ENCODE results near the gene VPS18. TPM values are rescaled to one million over a fixed set of nuclear protein-coding genes. Genes with fewer than 3 reads are reported as not detected.
A peak's percentile ranks its signal among the peaks of the same experiment; 100 is the strongest.

The VPS18 gene
- total RNA-seq, 1 donor from 2014 or later, result 52.7 TPM

DNA sequence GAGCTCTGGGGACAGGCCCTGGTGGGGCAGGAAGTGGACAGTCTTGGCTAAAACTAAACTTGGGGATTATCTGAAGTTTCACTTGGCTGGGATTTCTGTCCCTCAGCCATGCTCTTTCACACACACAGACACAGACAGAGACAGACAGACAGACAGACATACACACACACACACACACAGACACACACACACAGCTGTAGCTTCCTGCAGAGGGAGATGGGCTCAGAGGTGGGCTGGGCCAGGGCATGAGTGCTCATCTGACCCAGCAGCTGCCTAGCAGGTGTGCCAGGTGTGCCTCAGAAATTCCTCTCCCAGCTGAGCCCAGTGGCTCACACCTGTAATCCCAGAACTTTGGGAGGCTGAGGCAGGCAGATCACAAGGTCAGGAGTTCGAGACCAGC lies 23.5 kb upstream of the VPS18 start:
- DNase-seq (ENCODE audit: low read depth), result no peak

DNA sequence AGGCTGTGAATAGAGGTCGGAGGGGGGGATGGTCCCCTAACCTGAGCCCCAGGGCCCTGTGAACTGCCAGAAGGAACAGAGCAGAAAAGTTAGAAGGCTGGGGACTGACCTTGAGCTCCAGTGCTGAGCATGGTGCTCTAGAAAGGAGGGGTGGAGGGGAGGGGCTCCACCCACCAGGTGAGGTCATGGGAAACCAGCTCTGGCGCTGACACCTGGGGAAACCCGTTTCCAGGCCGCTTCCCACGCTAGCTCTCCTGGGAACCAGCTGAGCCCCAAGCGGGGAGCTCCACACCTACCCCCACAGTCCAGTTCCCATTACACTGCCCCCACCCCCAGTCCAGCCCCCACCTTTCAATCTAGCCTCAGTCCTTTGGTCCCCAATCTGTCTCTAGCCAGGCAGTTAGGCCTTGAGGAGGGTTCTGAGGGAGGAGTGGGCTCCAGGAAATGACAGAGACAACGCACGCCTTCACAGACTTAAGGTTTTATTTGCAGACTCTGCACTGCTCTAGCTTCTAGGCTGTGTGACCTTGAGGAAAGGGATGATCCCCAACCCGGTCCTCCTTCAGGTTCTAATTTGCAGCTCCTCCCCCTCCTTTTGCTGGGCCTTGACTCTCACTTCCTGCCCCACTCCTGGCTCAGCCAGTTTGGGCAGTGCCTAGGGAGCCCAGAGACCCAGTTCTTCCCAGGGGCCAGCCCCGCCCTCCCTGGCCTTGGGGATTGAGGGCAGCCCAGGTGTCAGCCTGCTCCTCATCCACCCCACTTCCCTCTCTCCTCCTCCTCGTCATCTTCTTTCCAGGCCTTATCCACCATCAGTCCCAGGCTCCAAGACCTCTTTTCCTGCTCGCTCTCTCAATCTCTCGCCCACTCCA lies 22.3 kb upstream of the VPS18 start:
- DNase-seq (ENCODE audit: low read depth), result peak; percentile 54

DNA sequence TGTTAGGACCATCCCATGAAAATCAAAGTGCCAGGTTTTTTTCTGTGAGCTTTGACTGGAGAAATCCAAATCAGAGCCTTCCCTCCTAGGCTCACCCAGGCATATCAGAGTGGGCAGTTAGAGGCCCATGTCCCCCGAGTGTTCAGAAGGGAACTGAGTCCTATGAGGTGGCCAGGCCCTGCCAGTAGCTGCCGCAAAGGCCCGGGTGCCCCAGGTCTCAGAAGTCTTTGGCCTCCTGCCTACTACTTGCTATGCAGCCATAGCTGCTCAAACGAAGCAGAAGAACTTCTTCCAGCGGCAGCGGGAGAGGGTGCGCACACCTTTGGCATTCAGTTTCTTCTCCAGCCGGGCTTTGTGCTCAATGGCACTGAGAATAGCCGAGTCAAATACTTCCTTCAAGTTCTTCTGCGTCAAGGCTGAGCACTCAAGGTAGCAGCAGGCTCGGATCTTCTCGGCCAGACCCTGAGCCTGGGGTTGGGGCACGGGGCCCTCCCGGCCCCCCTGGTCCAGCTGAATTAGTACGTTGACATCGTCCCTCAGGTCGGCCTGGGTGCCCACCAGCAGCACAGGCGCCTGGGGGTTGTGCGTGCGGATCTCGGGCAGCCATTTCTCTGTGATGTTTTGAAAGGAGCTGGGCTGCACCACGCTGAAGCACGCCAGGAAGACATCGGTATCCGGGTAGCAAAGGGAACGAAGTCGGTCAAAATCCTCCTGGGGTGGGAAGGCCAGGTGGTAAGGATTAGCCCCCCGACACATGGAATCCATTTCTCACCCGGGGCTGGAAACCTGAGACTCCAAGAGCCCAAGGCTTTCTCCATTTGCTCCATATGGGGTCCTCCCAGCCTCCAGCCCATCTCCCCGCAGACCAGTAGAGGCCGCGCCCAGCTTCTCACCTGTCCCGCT lies 21.2 kb upstream of the VPS18 start:
- no peak for DNase-seq (ENCODE audit: low read depth)

DNA sequence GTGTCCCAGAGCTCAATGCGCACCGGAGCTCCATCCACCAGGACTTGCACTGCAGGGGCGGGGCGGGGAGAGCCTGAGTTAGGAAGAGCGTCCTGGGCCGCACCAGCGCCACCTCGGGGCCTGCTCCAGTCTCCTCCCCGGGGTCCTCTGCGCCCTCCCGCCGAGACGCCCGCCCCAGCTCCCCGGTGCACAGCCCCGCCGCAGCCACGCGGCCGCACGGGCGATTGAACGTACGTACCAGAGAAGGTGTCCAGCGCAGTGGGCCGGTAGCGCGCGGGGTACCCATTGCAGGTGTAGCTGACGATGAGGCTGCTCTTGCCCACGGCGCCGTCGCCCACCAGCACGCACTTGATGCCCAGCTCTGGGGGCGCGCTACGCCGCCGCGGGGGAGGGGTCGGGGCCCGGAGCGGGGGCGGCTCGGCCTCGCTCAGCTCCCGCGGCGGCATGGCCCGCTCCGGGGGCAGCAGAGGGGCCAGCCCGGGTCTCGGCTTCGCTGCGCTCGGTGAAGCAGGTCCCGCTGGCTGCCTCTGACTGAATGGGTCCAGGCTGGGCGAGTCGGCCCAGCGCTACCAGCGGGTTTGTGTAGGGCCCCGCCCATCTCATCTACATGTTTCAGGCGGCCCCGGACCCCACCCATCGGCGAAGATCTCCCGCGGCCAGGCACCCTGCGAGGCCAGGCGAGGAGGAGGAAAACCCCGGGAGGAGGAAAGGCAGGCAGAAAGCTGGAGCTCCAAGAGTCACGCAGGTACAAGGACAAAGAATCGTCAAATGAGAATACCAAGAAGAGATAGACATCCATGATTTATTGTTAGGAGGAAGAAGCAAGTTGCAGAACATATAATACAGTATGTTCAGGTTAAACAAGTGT lies 20.3 kb upstream of the VPS18 start, which contains the start of gene RHOV:
Gene RHOV (minus strand): TSS at position 541 of the 868 bp plus-strand sequence. CDS start 95 bp downstream, at position 446.
- peak; percentile 49 for DNase-seq (ENCODE audit: low read depth)

DNA sequence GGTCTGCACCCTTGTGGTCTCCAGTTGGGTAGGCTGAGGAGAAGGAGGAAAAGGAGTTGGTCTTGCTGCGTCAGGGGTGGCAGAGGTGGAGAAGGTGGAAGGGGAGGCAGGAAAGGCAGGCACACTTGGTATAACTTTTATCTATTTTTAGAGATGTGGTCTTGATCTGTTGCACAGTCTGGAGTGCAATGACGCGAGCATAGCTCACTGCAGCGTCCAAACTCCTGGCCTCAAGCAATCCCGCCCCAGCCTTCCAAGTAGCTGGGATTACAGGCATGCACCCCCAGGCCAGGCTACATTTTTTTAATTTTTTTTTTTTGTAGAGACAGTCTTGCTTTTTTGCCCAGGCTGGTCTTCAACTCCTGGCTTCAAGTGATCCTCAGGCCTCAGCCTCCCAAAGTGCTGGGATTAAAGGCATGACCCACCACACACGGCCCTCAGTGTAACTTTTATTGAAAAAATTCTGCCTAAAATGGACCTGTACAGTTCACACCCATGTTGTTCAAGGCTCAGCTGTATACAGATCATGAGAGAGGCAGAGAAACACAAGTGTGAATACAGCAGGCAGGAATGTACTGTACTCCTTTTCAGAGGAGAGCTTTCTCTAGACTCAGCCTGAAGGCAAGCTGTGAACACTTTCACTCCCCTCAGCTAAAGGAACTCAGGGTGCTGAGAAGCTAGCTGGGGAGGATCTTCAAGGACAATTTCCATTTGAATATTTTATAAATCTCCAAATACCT lies 18.1 kb upstream of the VPS18 start:
- DNase-seq (ENCODE audit: low read depth), result peak; percentile 46

DNA sequence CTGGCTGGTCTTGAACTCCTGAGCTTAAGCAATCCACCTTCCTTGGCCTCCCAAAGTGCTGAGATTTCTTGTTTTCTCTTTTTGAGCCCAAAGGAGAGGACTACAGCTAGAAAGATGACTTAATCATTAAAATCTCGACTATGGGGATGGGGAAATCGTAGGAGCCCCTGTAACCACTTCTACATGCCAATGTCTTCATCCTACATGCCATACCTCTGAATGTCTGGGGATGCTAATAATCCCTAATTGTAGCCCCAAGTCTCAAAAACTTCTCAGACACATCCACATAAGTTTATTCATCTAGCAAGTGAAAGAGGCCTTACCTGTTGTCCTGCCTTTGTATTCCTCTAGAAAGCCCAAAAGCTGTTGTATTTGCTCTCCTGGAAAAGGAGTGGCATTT lies 16.6 kb upstream of the VPS18 start:
- peak; percentile 31 for DNase-seq (ENCODE audit: low read depth)

DNA sequence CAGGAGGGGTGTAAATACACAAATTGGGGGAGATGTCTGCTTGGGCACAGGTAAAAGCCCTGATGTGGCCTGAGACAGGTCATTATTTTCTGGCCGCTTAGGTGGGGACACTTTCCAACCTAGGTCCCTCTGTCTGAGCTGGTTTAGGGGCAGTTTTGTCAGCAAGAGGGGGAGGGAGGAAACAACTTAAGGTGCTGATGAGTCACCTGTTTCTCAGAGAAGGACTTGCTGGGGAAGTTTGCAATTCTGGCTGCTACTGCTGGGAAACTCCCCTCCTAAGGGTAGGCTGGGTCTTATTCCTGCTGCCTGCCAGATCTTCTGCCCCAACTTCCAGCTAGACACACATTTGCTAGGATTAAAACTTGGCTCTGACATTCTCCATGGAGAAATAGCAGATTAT lies 15.5 kb upstream of the VPS18 start:
- peak; percentile 97 for DNase-seq (ENCODE audit: low read depth)

DNA sequence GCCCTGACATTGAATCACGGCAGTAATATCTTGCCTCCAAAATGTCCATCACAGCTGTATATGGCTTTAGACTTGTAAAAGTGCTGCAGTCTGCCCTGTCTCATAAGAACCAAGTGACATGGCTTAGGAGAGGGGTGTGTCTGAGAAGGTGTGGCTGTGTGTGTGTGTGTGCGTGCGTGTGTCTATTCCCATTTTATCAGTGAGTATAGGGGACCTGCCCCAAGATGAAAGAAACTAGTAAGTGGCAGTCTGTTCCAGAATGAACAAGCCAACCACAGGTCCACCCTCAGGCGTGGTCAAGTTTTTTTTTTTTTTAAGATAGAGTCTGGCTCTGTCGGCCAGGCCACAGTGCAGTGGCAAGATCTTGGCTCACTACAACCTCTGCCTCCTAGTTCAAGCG lies 14.6 kb upstream of the VPS18 start:
- no peak for DNase-seq (ENCODE audit: low read depth)

DNA sequence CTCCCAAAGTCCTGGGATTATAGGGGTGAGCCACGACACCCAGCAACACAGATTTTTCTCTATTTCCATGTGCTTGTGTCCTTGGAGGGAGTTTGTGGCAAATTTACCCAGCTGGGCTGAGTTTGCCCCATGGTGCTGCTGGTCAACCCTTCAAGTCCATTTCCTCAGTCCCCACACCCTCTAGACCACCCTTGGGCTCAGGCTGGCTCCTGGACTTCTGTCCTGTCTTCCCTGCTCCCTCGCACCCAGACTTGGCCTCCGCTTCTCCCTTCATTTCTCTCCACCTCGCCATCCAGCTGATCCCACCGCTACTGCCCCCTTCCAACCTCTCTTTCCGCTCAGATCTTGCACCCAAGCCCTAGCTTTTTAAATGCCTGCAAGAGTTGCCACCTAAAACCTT lies 12.9 kb upstream of the VPS18 start:
- DNase-seq (ENCODE audit: low read depth), result no peak

DNA sequence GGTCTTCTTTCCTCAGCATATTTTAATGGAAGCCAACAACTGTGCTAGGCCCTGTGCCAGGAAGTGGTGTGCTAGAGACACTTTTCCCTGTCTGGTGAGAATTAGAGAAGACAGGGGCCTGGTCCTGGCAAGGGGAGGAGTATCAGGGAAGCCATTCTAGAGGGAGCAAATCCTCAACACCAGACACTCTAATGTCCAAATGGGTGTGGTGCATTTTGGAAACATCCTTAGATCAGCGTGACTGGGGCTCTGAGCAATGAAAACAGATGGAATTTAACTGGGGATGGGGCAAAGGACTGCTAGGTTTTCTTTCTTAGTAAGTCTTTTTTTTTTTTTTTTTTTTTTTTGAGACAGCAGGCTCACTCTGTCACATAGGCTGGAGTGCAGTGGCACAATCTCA lies 7.7 kb upstream of the VPS18 start:
- DNase-seq (ENCODE audit: low read depth), result no peak

DNA sequence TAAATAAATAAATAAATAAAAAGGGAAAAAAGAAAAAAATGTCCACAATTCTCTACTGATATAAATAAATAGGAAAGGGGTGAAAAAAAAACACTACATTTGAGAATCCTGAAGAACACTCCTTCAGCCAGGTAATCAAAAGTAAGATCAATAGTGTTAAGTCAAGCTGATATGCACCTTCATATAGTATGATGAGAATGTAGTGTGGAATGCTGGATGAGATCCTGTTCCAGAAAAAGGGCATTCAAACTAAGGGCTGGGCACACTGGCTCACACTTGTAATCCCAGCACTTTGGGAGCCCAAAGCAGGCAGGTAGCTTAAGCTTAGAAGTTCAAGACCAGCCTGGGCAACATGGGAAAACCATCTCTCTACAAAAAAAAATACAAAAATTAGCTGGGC lies 5.1 kb upstream of the VPS18 start:
- no peak for DNase-seq (ENCODE audit: low read depth)

DNA sequence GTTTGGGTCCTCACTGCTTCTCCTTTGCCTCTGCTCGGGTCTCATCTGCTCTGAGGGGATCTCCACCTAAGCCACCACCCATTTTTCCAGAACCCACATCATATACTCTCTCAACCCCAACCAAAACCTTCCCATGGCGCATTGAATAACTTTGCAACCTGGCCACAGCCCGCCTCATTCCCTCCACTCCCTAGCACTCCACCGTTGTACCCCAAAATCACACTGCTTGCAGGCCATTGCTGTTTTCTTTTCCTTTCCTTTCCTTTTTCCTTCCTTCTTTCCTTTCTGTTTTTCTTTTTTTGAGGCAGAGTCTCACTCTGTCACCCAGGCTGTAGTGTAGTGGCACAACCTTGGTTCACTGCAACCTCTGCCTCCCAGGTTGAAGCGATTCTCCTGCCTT lies 3.1 kb upstream of the VPS18 start:
- no peak for DNase-seq (ENCODE audit: low read depth)

DNA sequence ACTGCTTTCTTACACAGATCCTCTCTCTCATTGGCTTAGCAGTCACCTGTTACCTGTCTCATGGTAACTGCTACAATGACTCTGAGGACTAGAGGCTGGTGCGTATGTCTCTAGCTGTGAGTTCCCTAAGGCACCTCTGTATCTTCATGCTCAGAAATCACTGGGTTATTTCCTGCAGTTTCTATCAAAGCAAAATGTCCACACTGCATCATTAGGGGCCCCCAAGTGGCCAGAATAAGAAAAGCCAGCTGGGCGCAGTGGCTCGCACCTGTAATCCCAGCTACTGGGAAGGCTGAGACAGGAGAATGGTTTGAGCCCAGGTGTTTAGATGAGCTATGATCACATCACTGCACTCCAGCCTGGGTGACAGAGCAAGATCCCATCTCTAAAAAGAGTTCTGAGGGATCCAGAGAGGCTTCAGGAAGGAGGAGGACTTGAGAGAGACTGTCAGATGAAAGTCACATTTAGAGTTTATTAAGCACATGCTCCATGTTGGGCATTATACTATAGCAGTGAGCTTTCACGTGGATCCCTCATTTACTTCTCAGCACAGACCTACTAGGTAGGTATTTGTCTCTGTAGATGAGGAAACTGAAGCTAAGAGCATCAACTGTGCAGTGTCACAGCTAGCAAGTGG lies 2.3 kb upstream of the VPS18 start:
- DNase-seq (ENCODE audit: low read depth), result peak; percentile 63

DNA sequence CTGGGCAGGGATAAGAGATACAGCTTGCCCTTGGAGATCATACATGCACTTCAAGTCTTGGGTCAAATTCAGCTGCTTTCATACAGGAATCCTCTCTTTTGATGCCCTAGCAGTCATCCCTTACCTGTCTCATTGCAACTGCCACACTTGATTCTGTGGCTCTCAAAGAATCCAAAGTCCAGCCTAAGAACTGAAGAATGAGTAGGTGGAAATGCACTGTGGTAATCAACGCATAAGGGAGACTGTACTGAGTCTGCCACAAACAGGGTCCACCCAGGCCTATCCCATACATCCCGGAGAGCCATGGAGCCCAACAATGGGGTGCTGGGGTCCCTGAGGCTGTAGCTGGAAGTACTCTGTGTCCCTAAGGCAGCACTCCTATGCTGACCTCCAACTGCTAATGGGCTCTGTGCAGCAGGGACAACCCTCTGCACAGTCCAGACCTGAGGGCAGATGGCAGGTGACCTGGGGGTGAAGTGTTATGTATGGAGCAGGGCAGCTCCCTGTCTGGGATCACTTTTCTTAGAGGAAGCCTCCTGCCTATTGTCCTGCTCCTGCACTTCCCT lies 1.7 kb upstream of the VPS18 start:
- DNase-seq (ENCODE audit: low read depth), result no peak

DNA sequence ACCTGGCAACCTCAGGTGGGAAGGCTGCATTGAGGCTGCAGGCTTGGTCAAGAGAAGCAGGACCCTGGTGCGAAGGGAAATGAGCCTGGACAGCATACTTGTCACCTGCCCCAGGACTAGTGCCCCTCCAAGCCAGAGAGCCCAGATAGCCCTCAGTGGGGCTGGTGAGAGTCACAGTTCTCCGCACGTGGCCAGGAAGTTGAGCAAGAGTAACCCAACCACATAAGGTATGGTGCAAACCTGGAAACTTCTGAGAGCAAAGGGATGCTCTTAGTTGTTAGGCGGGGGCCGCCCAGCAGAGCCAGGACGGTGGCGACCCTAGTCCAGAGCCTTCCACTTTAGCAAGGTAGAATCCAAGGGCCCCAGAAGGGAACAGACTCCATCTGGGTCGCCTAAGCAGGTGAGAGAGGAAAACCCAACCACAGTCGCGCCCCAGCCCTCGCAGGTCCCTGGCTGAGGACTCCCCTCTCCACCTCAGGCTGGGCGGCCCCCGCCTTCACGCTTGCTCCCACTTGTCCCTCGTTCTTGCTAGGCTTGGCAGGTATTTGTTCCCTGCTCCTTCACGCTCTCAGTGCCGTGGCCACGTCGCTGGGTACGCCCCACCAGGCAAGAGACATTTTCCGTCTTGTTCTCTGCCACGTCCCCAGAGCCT lies 1.1 kb upstream of the VPS18 start:
- DNase-seq (ENCODE audit: low read depth), result no peak

DNA sequence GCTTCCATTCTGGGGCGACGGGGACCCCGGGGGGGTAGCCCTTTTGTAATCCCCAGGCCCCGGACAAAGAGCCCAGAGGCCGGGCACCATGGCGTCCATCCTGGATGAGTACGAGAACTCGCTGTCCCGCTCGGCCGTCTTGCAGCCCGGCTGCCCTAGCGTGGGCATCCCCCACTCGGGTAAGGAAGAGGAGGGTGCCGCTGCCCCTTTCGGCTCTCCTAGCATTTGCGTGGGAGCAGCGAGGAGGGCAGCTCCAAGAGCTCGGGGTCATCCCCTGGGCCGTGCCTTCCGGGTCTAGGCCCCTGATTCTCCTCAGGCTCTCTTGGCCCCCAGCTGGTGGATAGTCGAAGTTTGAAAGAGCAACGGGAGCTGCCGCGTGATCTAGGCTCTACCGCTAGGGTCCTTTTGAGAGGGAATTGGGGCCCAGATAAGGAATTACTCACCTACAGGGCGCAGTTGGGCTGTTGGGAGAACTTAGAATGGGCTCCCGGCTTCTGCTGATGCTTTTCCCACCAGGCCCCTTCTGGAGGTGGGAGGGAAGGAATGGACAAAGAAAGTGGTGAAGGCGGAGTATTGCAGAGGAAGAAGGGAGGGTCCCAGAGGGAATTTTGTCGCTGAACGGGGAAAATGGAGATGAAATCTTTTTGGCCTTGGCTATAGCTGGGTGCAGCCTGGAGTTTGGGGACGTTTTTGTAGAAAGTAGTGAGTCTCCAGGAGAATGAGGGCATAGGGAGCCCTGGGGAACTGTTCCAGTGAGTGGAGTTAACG lies 615 bp downstream of the VPS18 start:
- DNase-seq (ENCODE audit: low read depth), result peak; percentile 60

DNA sequence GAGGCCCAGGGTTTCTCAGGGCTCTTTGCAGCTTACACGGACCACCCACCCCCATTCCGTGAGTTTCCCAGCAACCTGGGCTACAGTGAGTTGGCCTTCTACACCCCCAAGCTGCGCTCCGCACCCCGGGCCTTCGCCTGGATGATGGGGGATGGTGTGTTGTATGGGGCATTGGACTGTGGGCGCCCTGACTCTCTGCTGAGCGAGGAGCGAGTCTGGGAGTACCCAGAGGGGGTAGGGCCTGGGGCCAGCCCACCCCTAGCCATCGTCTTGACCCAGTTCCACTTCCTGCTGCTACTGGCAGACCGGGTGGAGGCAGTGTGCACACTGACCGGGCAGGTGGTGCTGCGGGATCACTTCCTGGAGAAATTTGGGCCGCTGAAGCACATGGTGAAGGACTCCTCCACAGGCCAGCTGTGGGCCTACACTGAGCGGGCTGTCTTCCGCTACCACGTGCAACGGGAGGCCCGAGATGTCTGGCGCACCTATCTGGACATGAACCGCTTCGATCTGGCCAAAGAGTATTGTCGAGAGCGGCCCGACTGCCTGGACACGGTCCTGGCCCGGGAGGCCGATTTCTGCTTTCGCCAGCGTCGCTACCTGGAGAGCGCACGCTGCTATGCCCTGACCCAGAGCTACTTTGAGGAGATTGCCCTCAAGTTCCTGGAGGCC lies 5.4 kb downstream of the VPS18 start:
- DNase-seq (ENCODE audit: low read depth), result no peak
